ENCODE measurements around the gene WDR18.

The WDR18 gene

GRCh38 chr19:993831-994393 is 9.8 kb downstream of the WDR18 start:
- no peak for DNase-seq

DNA sequence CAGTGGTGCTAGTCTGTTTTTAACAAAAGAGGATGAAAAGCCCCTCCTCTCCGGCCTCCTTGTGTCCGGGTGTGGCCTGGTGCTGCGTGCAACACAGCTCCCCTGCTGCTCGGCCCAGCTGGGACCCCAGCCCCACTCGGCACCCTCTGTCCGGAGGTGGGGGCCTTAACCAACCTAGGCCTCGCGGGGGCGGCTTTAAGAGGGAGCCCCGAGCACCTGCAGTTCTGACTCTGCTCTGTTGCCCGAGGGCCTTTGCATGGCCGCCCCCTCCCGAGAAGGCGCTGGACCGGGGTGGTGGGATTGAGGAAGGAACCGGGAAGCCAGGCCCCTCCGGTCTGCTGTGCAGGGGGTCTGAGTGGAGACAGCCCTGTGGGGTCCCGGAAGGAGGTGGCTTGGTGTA is 10.4 kb downstream of the WDR18 start:
- DNase-seq: no peak

DNA sequence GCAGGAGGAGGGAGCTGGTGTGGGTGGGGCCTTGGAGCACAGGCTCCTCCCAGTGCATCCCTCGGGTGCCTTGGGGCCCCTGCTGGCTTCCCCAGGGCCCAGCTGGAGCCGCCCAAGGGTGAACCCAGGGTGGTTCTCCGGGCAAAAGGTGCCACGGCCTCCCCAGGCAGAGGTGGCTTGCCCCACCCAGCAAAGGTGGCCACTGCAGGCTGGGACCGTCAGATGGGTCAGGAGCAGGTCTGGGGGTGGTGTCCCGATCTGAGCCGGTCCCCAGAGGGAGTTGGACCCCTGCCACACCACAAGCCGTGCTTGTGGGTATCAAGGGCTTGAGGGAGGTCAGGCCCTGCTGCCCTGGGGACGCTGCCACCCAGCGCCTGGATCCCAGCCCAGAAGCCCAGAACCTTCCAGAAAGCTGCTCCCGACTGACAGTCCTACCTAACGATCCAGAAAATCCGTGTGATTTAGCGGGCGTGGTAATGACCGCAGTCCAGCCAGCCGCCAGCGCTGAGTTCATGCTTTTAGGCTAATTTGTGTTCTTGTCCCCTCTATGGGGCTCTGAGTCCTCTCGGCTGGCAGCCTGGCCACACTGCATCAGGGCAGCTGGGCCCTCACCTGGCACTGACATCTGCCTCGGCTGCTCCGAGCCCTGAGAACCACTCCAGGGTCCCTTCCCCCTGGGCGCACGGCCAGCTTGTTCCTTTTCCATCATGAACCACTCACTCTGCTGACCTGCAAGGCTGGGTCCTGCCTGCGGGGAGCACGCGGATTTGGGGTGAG is 11.1 kb downstream of the WDR18 start:
- DNase-seq: no peak

GRCh38 chr19:996051-996838 is 12.1 kb downstream of the WDR18 start:
- DNase-seq: peak; percentile 53

DNA sequence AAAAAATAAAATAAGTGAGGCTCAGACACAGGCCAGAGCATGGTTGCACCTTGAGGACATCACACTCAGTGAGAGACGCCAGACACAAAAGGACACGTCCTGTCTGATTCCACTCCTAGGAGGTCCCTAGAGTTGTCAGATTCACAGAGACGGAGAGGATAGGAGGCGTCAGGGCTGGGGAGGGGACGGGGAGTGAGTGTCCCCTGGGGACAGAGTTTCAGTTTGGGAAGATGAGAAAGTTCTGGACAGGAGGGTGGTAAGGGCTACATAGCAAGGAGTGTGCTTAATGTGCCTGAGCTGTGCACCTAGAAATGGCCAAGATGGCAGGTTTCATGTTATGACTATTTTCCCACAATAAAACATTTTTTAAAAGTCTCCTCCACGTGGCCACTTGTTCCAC is 13.9 kb downstream of the WDR18 start:
- DNase-seq: no peak

GRCh38 chr19:999379-999719 is 15.2 kb downstream of the WDR18 start:
- no peak for DNase-seq

- peak; percentile 66 for DNase-seq
Observed at GRCh38 chr19:1000095-1000494, 15.9 kb downstream of the WDR18 start, which contains the start of gene GRIN3B. GRIN3B (plus strand) TSS chr19:1000419; CDS start chr19:1000438, 19 bp downstream.

DNA sequence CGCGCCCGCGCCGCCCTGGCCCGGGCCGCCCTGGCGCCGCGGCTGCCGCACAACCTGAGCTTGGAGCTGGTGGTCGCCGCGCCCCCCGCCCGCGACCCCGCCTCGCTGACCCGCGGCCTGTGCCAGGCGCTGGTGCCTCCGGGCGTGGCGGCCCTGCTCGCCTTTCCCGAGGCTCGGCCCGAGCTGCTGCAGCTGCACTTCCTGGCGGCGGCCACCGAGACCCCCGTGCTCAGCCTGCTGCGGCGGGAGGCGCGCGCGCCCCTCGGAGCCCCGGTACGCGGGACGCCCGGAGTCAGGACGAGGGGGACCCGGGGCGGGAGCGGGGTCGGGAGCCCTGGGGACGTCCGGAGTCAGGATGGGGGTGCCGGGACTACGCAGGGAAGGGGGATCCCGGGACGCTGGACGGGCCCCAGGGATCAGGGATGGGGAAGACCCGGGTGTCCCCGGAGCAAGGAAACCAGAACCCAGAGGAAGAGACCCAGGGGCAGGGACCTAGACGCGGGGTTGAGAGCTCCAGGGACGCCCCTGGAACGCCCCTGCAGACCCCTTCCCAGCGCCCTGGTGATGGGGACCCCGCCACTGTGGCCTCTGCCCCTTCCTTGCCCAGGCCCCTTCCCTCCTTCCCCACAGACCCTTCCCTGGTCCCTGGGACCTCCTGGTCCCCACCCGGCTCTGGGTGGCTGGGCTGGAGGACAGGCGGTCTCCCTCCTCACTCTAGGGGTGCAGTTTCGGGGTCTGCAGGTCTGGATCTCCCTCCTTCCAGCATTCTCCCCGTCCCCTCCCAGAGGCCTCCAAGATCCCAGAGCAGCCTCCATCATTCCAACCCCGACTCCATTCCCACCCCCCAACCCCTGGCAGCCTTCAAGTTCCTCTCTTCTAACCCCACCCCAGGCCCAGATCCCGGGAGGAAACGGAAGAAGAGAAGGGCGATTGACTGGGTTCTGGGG is 16.7 kb downstream of the WDR18 start:
- no peak for DNase-seq

DNA sequence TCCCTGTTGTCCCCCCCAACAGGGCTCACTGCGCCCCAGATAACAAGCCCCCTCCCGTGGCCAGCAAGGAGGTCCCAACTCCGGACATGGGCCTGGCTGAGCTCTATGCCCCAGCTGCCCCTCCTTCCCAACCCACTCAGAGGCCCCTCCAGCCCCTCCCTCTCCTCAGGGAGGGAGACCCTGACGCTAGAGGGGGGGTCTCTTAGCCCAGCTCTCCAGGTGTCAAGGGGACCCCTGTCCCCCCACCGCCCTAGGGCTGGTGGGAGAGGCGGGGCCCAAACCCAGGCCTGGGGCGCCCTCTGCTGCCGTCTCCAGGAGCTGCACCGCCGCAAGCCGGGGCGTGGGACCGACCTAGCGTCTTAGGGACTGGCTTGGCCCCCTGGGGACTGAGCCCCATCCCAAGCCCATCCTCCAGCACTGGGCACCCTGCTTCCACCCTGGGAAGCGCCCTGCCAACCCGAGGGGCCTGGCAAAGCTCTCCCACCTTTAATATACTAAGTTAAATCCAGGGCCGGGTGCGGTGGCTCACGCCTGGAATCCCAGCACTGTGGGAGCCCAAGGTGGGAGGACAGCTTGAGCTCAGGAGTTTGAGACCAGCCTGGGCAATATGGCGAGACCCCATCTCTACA is 17.5 kb downstream of the WDR18 start:
- peak; percentile 72 for DNase-seq

DNA sequence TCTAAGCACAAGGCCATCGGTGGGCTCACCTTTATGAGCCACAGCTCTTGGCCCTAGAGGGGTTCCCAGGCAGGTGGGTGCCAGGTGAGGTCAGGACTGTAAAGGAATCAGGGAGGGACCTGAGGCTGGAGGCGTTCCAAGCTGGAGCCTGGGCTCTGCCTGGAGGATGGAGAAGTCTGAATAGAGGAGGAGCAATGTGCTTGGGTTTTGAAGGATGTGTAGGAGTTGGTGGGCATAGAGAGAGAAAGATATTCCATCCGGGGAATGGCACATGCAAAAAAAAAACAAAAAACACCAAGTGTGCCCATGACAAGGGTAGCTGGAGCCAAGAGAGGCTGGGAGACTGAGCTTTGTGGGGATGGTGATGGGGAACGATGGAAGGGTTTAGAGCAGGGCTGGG is 18.5 kb downstream of the WDR18 start:
- DNase-seq: no peak

GRCh38 chr19:1003283-1003682 is 19.1 kb downstream of the WDR18 start:
- DNase-seq: no peak

GRCh38 chr19:1004204-1004802 is 20.2 kb downstream of the WDR18 start:
- no peak for DNase-seq

DNA sequence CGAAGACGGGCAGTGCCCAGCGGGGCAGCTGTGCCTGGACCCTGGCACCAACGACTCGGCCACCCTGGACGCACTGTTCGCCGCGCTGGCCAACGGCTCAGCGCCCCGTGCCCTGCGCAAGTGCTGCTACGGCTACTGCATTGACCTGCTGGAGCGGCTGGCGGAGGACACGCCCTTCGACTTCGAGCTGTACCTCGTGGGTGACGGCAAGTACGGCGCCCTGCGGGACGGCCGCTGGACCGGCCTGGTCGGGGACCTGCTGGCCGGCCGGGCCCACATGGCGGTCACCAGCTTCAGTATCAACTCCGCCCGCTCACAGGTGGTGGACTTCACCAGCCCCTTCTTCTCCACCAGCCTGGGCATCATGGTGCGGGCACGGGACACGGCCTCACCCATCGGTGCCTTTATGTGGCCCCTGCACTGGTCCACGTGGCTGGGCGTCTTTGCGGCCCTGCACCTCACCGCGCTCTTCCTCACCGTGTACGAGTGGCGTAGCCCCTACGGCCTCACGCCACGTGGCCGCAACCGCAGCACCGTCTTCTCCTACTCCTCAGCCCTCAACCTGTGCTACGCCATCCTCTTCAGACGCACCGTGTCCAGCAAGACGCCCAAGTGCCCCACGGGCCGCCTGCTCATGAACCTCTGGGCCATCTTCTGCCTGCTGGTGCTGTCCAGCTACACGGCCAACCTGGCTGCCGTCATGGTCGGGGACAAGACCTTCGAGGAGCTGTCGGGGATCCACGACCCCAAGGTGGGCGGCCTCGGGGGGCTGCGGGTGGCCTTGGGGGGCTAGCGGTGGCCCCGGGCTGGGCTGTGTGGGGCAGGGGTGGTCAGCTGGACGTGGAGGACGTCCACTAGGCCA is 20.9 kb downstream of the WDR18 start:
- no peak for DNase-seq

- DNase-seq: no peak
Observed at GRCh38 chr19:1006711-1007398, 22.7 kb downstream of the WDR18 start.

DNA sequence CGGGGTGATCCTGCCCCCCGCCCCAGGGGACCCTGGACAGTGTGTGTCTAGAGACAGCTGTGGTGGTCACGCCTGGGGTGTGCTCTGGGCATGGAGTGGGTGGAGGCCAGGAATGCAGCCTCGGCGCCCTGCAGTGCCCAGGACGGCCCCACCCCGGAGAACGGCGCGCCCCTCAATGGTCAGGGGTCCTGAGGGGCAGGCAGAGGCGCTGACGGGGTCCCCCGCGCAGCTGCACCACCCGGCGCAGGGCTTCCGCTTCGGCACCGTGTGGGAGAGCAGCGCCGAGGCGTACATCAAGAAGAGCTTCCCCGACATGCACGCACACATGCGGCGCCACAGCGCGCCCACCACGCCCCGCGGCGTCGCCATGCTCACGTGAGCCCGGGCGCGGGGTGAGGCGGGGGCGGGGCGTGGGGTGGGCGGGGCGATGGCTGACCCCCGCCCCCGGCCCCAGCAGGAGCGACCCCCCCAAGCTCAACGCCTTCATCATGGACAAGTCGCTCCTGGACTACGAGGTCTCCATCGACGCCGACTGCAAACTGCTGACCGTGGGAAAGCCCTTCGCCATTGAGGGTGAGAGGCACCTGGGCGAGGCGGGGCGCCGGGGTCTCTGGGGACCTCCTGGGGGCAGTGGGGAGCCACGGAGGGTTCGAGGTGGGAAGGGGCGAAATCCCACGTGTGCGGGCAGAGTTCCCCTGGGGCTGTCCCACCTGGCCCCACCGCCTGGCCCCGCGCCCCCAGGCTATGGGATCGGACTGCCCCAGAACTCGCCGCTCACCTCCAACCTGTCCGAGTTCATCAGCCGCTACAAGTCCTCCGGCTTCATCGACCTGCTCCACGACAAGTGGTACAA is 23.5 kb downstream of the WDR18 start:
- DNase-seq: no peak

- no peak for DNase-seq
Observed at GRCh38 chr19:1008268-1009040, 24.3 kb downstream of the WDR18 start.

DNA sequence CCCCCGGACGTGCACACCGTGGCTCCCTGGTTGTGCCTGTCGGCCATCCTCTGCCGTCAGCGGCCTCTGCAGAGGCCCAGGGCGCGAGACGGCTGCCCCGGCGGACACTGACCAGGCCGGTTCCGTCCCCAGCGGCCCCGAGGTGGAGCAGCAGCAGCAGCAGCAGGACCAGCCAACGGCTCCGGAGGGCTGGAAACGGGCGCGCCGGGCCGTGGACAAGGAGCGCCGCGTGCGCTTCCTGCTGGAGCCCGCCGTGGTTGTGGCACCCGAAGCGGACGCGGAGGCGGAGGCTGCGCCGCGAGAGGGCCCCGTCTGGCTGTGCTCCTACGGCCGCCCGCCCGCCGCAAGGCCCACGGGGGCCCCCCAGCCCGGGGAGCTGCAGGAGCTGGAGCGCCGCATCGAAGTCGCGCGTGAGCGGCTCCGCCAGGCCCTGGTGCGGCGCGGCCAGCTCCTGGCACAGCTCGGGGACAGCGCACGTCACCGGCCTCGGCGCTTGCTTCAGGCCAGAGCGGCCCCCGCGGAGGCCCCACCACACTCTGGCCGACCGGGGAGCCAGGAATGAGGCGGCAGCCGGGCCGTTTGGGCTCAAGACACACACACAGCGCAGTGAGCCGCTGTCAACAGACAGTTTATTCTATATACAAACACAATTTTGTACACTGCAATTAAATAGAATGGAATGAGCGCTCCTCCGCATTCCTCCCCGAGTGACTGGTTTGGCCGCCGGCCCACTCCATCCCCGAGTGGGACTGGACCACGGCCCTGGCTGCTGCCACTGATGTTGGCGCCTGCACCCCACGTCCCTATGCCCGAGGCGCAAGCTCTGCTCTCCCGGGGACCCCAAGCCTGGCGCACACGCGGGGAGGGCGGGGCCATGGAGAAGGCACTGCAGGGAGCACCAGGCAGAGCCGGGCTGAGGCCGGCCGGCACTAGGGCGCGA is 25.2 kb downstream of the WDR18 start:
- no peak for DNase-seq
